Tibial artery (tissue), 4 donors: ENCODE data around the gene ZFPM1.

Experiments
- DNase-seq, 2 donors: peaks; one replicate each; pipeline ENCODE4 v3.0.0-alpha.2; 2019
- H3K27ac ChIP-seq, 2 donors: fragments of 200-600 bp; sonication (generic) in 1 of 2; 1 replicate in 1 of 2; 2 replicates in 1 of 2; pipeline ENCODE4 v1.5.1; 2018 to 2019; ENCODE audit warnings: mild to moderate bottlenecking in 1 of 2
- H3K27me3 ChIP-seq, 2 donors: fragments of 200-600 bp; sonication (generic) in 1 of 2; one replicate each; pipeline versions ENCODE4 v1.5.1 to v1.6.0; 2016 to 2019
- H3K36me3 ChIP-seq, 3 donors: fragments of 200-600 bp; sonication (generic) in 2 of 3; one replicate each; pipeline ENCODE4 v1.5.1; 2016 to 2019; ENCODE audit warnings: mild to moderate bottlenecking in 2 of 3
- H3K4me1 ChIP-seq, 4 donors: fragments of 200-600 bp; sonication (generic) in 2 of 4; 1 replicate in 3 of 4; 2 replicates in 1 of 4; pipeline ENCODE4 v1.5.1; 2016 to 2019
- H3K4me3 ChIP-seq, 2 donors: fragments of 200-600 bp; sonication (generic) in 1 of 2; 1 replicate in 1 of 2; 2 replicates in 1 of 2; pipeline ENCODE4 v1.5.1; 2018 to 2019; ENCODE audit warnings: mild to moderate bottlenecking in 2 of 2
- H3K9me3 ChIP-seq, 3 donors: fragments of 200-600 bp; sonication (generic) in 1 of 3; one replicate each; pipeline ENCODE4 v1.5.1; 2016 to 2019
- CTCF ChIP-seq, 2 experiments: fragments of 200-600 bp in 1 of 2; fragments of 450-650 bp in 1 of 2; IDR thresholded peaks; one replicate each; pipeline ENCODE4 v1.5.1; 2017 to 2019; ENCODE audit warnings: antibody characterized with exemption in 2 of 2, mild to moderate bottlenecking in 1 of 2, moderate library complexity in 1 of 2
- intact Hi-C: fragments of 100-400 bp; cut with DNase I; formaldehyde crosslinking; loops from one replicate; pipeline ENCODE4 v1.15.0; 2023; ENCODE audit warnings: low total_unique reads

Gene ZFPM1

GRCh38 chr16:88442727-88443576 is 10.1 kb upstream of the ZFPM1 start:
- peaks cover 0 to 54% of the 10 kb centered on the region in 2 donors for H3K27me3 ChIP-seq
- H3K36me3 ChIP-seq, result no peaks in the 10 kb centered on the region
- peaks cover 0 to 8% (median 4%) of the 10 kb centered on the region in 4 donors for H3K4me1 ChIP-seq
- intact Hi-C loops, result loop anchor here (5.0 to 10.0 kb wide), 2 partner anchors 119 to 342 kb away; partner anchors contain the start of gene PIEZO1
- H3K27ac ChIP-seq, result no peak overlapping the region
- no peaks in the 10 kb centered on the region for H3K9me3 ChIP-seq
- no peak overlapping the region for H3K4me3 ChIP-seq
- DNase-seq, result peak in 1 of 2 donors; percentile 80
- peak; percentile 88 to 93 for TF ChIP-seq CTCF (IDR thresholded peaks at IDR 0.05)

GRCh38 chr16:88444826-88445582 is 8.1 kb upstream of the ZFPM1 start:
- no peak overlapping the region for H3K27ac ChIP-seq
- intact Hi-C loops, result loop anchor here (2.0 to 10.0 kb wide), 3 partner anchors 82 to 340 kb away; partner anchors contain the start of gene PIEZO1
- H3K27me3 ChIP-seq, result peaks cover 0 to 54% of the 10 kb centered on the region in 2 donors
- no peak for TF ChIP-seq CTCF (IDR thresholded peaks at IDR 0.05)
- DNase-seq, result no peak
- H3K4me3 ChIP-seq, result no peak overlapping the region
- no peaks in the 10 kb centered on the region for H3K9me3 ChIP-seq
- no peaks in the 10 kb centered on the region for H3K36me3 ChIP-seq
- peaks cover 0 to 8% (median 4%) of the 10 kb centered on the region in 4 donors for H3K4me1 ChIP-seq

- Histone ChIP-seq H3K4me1 (peaks cover 0 to 8% (median 4%) of the 10 kb centered on the region in 4 donors), H3K27ac (no peak overlapping the region), H3K27me3 (peaks cover 0 to 54% of the 10 kb centered on the region in 2 donors), H3K36me3 (no peaks in the 10 kb centered on the region), H3K4me3 (no peak overlapping the region), H3K9me3 (no peaks in the 10 kb centered on the region)
- no peak for DNase-seq
- no peak for TF ChIP-seq CTCF (IDR thresholded peaks at IDR 0.05)
- intact Hi-C loops, result loop anchor here (2.0 to 10.0 kb wide), 2 partner anchors 81 to 339 kb away; partner anchors contain the start of gene PIEZO1
These were observed 7.5 kb upstream of the ZFPM1 start for GRCh38 chr16:88445583-88445960.

- no peaks in the 10 kb centered on the region for H3K36me3 ChIP-seq
- H3K27ac ChIP-seq, result no peak overlapping the region
- no peak for TF ChIP-seq CTCF (IDR thresholded peaks at IDR 0.05)
- intact Hi-C loops, result loop anchor here (10.0 kb wide), 1 partner anchor 339 kb away; the partner anchor contains the start of gene PIEZO1
- no peaks in the 10 kb centered on the region for H3K9me3 ChIP-seq
- DNase-seq, result no peak
- H3K4me1 ChIP-seq, result peaks cover 0 to 8% (median 4%) of the 10 kb centered on the region in 4 donors
- H3K4me3 ChIP-seq, result no peak overlapping the region
- H3K27me3 ChIP-seq, result peaks cover 0 to 54% of the 10 kb centered on the region in 2 donors
These were observed 7.0 kb upstream of the ZFPM1 start for GRCh38 chr16:88446061-88446460.

- TF ChIP-seq CTCF (IDR thresholded peaks at IDR 0.05), result no peak
- no peak overlapping the region for H3K27ac ChIP-seq
- no peaks in the 10 kb centered on the region for H3K9me3 ChIP-seq
- no peaks in the 10 kb centered on the region for H3K36me3 ChIP-seq
- H3K4me3 ChIP-seq, result no peak overlapping the region
- intact Hi-C loops, result loop anchor here (10.0 kb wide), 1 partner anchor 338 kb away; the partner anchor contains the start of gene PIEZO1
- DNase-seq, result no peak
- H3K27me3 ChIP-seq, result peaks cover 0 to 47% of the 10 kb centered on the region in 2 donors
- H3K4me1 ChIP-seq, result peaks cover 0 to 8% (median 4%) of the 10 kb centered on the region in 4 donors
These were observed 6.3 kb upstream of the ZFPM1 start for GRCh38 chr16:88446736-88447135.
